T-helper 9 cell (primary cell): Measurements from ENCODE around the gene SRP68.

ENCODE experiments used
- DNase-seq: peaks from one replicate; pipeline ENCODE4 v3.0.0-alpha.2; 2020
- total RNA-seq, 2 donors: gene quantifications; one replicate each; lab custom pipeline; 2026; lab: John Stamatoyannopoulos, UW

The SRP68 gene
- 51.2 to 52.7 reads per million in 2 donors for total RNA-seq

- peak; percentile 68 for DNase-seq
Measured at GRCh38 chr17:76072148-76072858, at the start of gene SRP68. TSS of gene SRP68 (minus strand) at chr17:76072517. CDS start at chr17:76072491, 26 bp downstream.

DNA sequence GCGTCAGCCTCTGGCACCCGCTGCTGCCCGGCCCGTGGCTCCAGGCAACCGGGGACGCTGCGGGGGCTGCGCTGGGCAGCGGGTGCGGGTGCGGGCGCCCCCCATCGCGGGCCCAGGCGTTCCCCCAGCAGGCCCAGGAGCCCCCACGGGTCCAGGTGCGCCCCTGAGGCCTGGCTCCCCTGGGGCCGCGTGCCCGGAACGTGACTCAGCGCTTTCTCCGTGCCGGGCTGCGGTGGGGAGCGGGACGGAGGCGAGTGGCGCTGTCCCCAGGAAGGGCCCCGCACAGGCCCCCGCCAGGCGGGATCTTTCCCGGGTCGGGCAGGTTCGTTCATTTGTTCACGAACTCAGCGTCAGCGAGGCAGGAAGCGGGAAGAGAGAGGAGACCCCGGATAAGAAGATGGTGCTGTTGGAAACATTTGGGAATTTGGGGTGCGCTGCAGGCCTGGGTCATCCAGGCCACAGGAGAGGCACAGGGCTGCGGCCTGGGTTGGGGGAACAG is 49.7 kb upstream of the SRP68 start:
- no peak for DNase-seq

- no peak for DNase-seq
Measured at GRCh38 chr17:76120658-76121008, 48.3 kb upstream of the SRP68 start.

GRCh38 chr17:76119409-76120371 is 47.4 kb upstream of the SRP68 start:
- DNase-seq: no peak

DNA sequence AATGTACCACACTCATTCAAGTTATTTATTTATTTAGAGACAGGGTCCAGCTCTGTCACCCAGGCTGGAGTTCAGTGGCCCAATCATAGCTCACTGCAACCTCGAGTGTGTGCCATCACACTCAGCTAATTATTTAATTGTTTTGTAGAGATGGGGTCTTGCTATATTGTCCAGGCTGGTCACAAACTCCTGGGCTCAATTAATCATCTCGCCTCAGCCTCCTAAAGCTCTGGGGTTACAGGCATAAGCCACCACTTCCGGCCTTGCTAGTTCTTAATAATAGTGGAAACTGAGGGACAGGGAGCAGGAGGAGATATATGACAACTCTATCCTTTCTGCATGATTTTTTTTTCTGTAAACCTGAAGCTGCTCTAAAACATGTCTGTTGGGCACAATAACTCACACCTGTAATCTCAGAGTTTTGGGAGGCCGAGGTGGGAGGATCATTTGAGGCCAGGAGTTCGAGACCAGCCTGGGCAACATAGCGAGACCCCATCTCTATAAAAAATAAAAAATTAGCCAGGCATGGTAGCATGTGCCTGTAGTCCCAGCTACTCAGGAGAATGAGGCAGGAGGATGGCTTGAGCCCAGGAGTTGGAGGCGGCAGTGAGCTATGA is 42.9 kb upstream of the SRP68 start:
- DNase-seq: no peak

GRCh38 chr17:76111956-76112355 is 39.6 kb upstream of the SRP68 start:
- no peak for DNase-seq

DNA sequence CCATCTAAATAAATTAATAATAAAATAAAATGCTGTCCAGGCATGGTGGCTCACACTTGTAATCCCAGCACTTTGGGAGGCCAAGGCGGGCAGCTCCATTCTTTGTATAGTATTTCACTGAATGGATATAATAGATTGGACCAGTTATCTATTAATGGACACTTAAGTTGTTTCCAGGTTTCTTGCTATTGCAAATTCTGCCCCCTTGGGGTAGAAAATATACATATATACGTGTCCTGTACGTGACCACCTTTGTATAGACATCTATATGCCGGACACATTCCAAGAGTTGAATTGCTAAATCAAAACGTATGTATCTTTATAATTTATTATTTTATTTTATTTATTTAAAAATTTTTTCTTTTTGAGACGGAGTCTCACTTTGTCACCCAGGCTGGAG is 35.2 kb upstream of the SRP68 start:
- DNase-seq: no peak

DNA sequence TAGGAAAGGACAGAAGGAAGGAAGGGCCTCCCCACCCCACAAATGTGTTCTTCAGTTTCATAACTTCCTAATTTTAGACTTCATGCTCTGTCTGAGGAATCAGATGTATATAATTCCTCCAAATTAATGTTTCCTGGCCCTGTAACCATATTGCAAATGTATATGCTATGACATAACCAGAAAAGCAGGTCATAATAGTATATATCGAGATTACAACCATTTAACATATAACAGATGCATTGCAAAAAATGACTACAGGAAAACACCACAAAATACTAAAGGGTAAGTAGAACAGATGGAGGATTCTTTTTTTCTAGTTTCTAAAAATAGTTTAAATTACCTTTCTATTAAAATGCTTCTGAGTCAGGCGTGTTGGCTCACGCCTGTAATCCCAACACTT is 34.4 kb upstream of the SRP68 start:
- DNase-seq: no peak

DNA sequence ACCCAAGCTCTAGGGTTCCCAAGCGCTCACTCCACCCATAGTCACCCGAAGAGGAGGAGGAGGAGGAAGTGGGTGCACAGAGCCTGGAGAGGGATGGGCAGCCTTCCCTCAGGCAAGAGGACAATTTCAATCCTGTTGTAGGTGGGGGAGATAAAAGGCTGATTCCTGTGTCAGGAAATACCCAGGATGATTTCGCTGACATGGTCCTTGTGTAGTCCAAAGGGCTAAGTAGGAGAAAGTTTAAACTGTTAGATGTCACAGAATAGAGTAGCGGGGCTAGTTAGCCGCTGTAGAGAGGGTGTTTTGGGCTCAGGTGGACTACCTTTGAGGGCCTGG is 32.5 kb upstream of the SRP68 start:
- DNase-seq: no peak

DNA sequence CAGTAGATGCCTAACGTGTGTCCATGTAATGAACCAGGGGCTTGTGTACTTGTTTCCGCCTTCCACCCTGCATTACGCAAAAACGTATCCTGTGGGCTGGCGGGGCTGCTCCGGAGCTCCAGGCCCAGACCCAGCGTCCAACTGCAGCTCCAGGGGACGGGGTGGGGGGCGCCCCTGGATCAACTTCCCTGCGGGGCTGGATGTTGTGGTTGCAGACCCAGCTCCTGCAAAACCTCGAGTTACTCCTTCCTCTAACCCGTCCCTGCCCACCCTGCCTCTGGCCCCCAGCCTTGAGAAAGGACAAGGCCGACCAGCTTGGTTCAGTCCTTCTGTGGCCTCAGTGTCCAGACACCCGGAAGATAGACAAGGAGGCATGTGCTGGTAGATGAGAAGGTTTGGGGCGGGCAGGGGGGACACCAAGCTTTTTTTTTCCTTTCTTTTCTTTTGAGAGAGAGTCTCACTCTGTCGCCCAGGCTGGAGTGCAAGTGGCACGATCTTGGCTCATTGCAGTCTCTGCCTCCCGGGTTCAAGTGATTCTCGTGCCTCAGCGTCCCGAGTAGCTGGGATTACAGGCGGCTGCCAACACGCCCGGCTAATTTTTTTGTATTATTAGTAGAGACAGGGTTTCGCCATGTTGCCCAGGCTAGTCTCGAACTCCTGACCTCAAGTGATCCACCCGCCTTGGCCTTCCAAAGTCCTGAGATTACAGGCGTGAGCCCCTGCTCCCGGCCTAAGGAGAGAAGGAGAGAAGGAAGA is 32.0 kb upstream of the SRP68 start:
- DNase-seq: peak; percentile 16

- peak; percentile 88 for DNase-seq
Measured at GRCh38 chr17:76103274-76104139, 31.2 kb upstream of the SRP68 start, which contains the start of gene EXOC7. TSS of gene EXOC7 (minus strand) at chr17:76103787. CDS start at chr17:76103692, 95 bp downstream.

DNA sequence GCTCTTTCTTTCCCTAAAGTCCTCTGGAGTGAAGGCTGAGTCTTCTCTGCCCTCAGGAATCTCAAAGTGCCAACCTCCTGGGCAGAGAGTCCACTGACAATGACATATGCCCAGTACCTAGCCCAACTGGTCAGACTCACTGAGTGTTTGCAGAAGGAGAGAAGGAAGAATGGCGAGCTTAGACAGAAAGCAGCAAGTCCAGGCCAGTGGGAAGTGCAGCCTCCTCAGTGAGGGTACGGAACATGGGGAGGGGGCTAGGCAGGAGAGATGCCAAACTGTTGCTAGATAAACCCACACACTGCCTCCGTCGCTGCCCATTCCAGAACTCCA is 30.6 kb upstream of the SRP68 start:
- no peak for DNase-seq

DNA sequence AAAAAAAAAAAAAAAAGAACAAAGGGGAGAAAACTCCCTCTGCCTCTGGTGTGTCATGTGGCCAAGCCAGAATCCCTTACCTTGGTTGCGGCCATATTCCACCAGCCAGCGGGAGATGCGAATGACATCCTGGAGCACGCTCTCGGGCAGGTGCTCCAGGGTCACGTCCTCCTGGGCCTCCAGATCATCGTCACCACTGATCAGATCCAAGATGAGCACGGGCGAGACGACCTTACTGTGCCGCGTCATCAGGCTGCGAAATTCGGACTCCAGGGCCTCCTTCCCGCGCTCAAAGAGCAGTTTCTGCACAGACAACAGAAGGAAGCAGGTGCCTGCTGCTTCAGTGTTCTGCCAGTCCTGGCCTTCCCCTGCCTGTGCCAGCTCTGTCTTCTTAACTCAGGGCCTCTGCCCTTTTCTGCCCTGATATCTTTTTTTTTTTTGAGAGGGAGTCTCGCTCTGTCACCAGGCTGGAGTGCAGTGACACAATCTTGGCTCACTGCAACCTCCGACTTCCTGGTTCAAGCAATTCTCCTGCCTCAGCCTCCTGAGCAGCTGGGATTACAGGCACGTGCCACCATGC is 25.5 kb upstream of the SRP68 start:
- no peak for DNase-seq

DNA sequence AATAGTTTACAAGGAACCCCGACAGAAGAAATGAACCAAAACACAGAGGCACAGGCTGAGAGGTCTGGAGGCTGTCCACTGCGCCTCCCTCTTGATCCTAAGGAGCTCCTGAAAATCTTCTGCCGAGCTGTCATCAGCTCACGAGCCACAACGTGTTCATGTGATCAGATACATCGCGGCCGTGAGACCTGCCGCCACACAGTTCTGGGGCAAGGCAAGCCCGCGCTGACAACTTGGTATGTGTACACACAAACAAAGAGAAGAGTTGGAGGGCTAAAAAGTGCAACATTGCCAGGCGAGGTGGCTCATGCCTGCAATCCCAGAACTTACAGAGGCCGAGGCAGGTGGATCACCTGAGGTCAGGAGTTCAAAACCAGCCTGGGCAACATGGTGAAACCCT is 23.6 kb upstream of the SRP68 start:
- DNase-seq: no peak

- DNase-seq: no peak
Measured at GRCh38 chr17:76094046-76094445, 21.7 kb upstream of the SRP68 start.

DNA sequence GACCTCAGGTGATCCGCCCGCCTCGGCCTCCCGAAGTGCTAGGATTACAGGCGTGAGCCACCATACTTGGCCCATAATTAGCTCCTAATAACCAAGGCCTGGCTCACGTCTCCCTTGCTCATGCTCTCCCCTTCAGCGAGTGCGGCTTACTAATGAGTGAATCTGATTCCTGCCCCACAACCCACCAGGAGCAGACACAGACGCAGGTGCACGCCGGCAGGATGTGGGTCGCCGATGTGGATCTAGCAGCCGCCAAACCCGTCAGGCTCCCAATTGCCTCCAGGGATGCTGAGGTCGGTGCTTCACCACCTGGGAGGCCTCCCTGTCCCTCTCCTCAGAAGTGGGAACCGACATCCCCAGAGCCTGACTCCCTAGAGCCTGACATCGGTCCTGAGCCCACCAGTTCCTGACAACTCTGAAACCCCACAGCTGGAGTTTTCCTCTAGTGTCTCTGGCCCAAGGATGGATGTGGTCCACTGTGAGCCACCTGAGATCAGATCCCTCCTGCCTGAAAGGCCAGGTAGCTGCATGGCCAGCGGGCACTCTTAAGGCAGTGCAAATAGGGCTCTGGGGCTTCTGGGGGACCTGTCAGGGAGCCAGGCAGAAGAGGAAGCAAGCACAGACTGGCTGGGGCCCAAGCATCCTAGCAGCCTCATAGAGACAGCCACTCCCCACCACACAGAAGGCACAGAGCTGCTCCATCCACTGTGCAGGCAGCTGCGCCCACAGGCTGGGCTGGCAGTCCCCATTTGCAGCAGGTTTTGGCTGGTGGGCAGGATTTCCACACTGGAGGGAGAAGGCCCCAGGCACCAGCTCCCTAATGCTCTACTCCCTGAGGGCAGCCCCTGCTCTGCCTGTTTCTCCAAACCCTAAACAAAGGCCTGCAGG is 20.5 kb upstream of the SRP68 start:
- DNase-seq: no peak

GRCh38 chr17:76091526-76092286 is 19.4 kb upstream of the SRP68 start:
- no peak for DNase-seq

GRCh38 chr17:76090517-76091129 is 18.3 kb upstream of the SRP68 start:
- no peak for DNase-seq
